T-cell (primary cell): ENCODE measurements around the gene KRTAP12-1. TPM values are rescaled to one million over a fixed set of nuclear protein-coding genes. Genes with fewer than 3 reads are reported as not detected.

Source experiments
- ATAC-seq, 4 experiments: fragments of 200-7000 bp in 3 of 4; fragments of 150-1000 bp in 1 of 4; cut with Tn5 transposase; replicated peaks in 1 of 4; 1 replicate in 3 of 4; 2 replicates in 1 of 4; pipeline ENCODE4 v1.10.0; 2021; ENCODE audit warnings: moderate library complexity in 3 of 4, mild to moderate bottlenecking in 2 of 4, moderate number of reproducible peaks in 1 of 4
- CTCF ChIA-PET, 2 donors: fragments of 300-600 bp; sonication (Branson Sonifier 250); formaldehyde crosslinking; loops; one replicate each; lab custom pipeline; 2022; ENCODE audit warnings: antibody characterized with exemption in 2 of 2; lab: Charles Lee
- POLR2A ChIA-PET, 2 donors: fragments of 300-600 bp; sonication (Branson Sonifier 250); formaldehyde crosslinking; loops; one replicate each; lab custom pipeline; 2022; ENCODE audit warnings: antibody characterized with exemption in 2 of 2; lab: Charles Lee
- DNase-seq, 35 experiments: peaks; one replicate each; pipeline versions ENCODE4 v3.0.0 to v3.0.0-alpha.2; 2013 to 2023
- H3K27ac ChIP-seq: one replicate; pipeline ENCODE4 v1.5.1; 2013; ENCODE audit warnings: low read length
- H3K27me3 ChIP-seq, 2 experiments: replicated peaks in 1 of 2; 1 replicate in 1 of 2; 2 replicates in 1 of 2; pipeline versions ENCODE4 v1.6.1 to v1.7.0; 2013; ENCODE audit warnings: low read length in 1 of 2, mixed read lengths in 1 of 2; ENCODE audit not compliant: control insufficient read depth in 2 of 2, insufficient read depth in 2 of 2; ENCODE audit errors: extremely low read depth in 1 of 2
- H3K36me3 ChIP-seq, 2 donors: 1 replicate in 1 of 2; 2 replicates in 1 of 2; pipeline versions ENCODE4 v1.6.1 to v1.7.0; 2013; ENCODE audit warnings: low read length in 1 of 2; ENCODE audit not compliant: control insufficient read depth in 2 of 2, insufficient read depth in 1 of 2; ENCODE audit errors: extremely low read depth in 1 of 2
- H3K4me1 ChIP-seq, 2 experiments: 1 replicate in 1 of 2; 2 replicates in 1 of 2; pipeline versions ENCODE4 v1.6.1 to v1.7.0; 2013; ENCODE audit warnings: low read length in 2 of 2, mixed read lengths in 1 of 2; ENCODE audit not compliant: insufficient read depth in 2 of 2, control insufficient read depth in 1 of 2; ENCODE audit errors: extremely low read depth in 1 of 2
- H3K4me3 ChIP-seq, 2 donors: 1 replicate in 1 of 2; 2 replicates in 1 of 2; pipeline versions ENCODE4 v1.5.1 to v1.7.0; 2013; ENCODE audit warnings: mild to moderate bottlenecking in 2 of 2, low read length in 1 of 2, moderate library complexity in 1 of 2; ENCODE audit not compliant: control insufficient read depth in 1 of 2; ENCODE audit errors: extremely low read depth in 1 of 2
- H3K9me3 ChIP-seq: 2 replicates; pipeline ENCODE4 v1.7.0; 2013
- H3K27ac Mint-ChIP-seq, 2 donors: one replicate each; pipeline ENCODE4 v1.8.0; 2020 to 2021; ENCODE audit warnings: mild to moderate bottlenecking in 2 of 2, mixed read lengths in 2 of 2
- H3K27me3 Mint-ChIP-seq, 2 donors: one replicate each; pipeline ENCODE4 v1.8.0; 2021 to 2022; ENCODE audit warnings: mixed read lengths in 2 of 2
- H3K36me3 Mint-ChIP-seq: one replicate; pipeline ENCODE4 v1.8.0; 2021; ENCODE audit warnings: mixed read lengths
- H3K4me1 Mint-ChIP-seq, 3 donors: one replicate each; pipeline ENCODE4 v1.8.0; 2020 to 2022; ENCODE audit warnings: mixed read lengths in 3 of 3, mild to moderate bottlenecking in 1 of 3
- H3K4me3 Mint-ChIP-seq, 3 donors: one replicate each; pipeline ENCODE4 v1.8.0; 2020 to 2022; ENCODE audit warnings: mild to moderate bottlenecking in 3 of 3, mixed read lengths in 3 of 3, moderate library complexity in 3 of 3
- H3K9me3 Mint-ChIP-seq, 3 donors: one replicate each; pipeline ENCODE4 v1.8.0; 2020 to 2022; ENCODE audit warnings: mixed read lengths in 3 of 3
- WGBS: methylation state at CpG from one replicate; pipeline ENCODE4 v1.1.5; 2013; ENCODE audit warnings: missing lambda C conversion rate; ENCODE audit not compliant: insufficient coverage; 5-methylcytosine and 5-hydroxymethylcytosine counted together
- total RNA-seq, 35 experiments: library from RNA in 6 of 35; stranded (reverse) in 6 of 35; fragments of 120-200 nt in 1 of 35; gene quantifications; one replicate each; pipeline versions ENCODE4 v1.2.1 to v1.2.4 and lab custom pipeline; 2013 to 2026

Gene KRTAP12-1
- total RNA-seq, 5 donors from 2014 or later (not counting 1 experiment from before 2014, with no cell fraction given), result not detected

DNA sequence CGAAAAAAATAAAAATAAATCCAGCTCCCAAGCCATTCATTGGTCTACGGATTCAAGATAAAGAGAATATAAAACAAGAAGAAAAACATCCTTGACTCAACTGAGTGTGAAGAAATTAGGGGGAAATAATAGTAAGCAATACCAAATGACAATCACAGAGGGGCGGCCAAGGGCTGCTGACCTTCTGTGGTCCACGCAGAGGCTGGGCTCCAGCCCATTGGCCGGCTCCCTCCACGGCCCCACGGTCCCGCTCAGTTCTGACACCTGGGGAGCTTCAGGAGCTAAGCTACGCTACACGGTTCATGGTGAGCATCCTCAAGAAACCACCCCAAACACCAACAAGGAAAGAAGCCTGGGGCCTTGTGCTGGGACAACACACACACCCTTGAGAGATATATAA, 14.6 kb upstream of the KRTAP12-1 start:
- Mint-ChIP-seq H3K9me3 (peaks cover 6 to 22% (median 14%) of the 10 kb centered on the region in 3 donors), H3K4me1 (peaks cover 10 to 21% (median 18%) of the 10 kb centered on the region in 3 donors), H3K27me3 (peaks cover 47 to 54% of the 10 kb centered on the region in 2 donors), H3K27ac (no peak overlapping the region), H3K36me3 (no peaks in the 10 kb centered on the region), H3K4me3 (no peak overlapping the region)
- 90% methylated on average over 2 of the region's 10 CpGs for WGBS
- ChIA-PET CTCF (interaction anchor here in 1 of 2 donors (0.7 kb wide), 1 partner anchor 11 kb away, joined by 3 read pairs; no protein-coding TSS in a partner anchor), POLR2A (no interaction called here)
- Histone ChIP-seq H3K4me1 (peaks cover 0 to 7% of the 10 kb centered on the region in 2 experiments), H3K36me3 (no peaks in the 10 kb centered on the region), H3K27me3 (peaks cover 4 to 55% of the 10 kb centered on the region in 2 experiments), H3K4me3 (no peak overlapping the region), H3K27ac (no peak overlapping the region), H3K9me3 (peaks cover 2% of the 10 kb centered on the region)
- ATAC-seq (no peak), DNase-seq (no peak)

DNA sequence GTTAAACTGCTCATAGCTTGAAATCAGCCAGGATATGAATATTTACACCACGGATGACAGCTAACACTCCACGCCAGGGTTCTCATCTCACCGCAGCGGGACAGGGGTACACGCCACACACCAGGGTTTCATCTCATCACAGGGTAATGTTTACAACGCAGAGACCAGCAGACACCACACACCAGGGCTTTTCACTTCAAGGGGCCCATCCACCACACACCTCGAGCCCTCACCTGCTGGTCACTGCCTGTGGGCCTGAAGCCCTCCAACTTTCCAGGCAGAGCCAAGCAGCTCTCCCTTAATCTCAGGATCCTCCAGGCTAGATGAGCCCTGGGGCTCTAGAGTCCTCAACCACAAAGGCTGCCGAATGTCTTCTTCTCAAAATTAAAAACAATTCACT, 13.7 kb upstream of the KRTAP12-1 start:
- Histone ChIP-seq H3K4me1 (peaks cover 0 to 7% of the 10 kb centered on the region in 2 experiments), H3K27ac (no peak overlapping the region), H3K9me3 (peaks cover 2% of the 10 kb centered on the region), H3K36me3 (no peaks in the 10 kb centered on the region), H3K4me3 (no peak overlapping the region), H3K27me3 (peaks cover 4 to 45% of the 10 kb centered on the region in 2 experiments)
- ChIA-PET POLR2A (no interaction called here), CTCF (no interaction called here)
- no peak overlapping the region for H3K27ac Mint-ChIP-seq
- DNase-seq (no peak), ATAC-seq (no peak)
- H3K4me3 Mint-ChIP-seq, result no peak overlapping the region
- peaks cover 18 to 27% (median 22%) of the 10 kb centered on the region in 3 donors for H3K4me1 Mint-ChIP-seq
- peaks cover 37 to 46% of the 10 kb centered on the region in 2 donors for H3K27me3 Mint-ChIP-seq
- 84% methylated on average over 7 of the region's 8 CpGs for WGBS
- H3K36me3 Mint-ChIP-seq, result no peaks in the 10 kb centered on the region
- H3K9me3 Mint-ChIP-seq, result peaks cover 6 to 22% (median 14%) of the 10 kb centered on the region in 3 donors

DNA sequence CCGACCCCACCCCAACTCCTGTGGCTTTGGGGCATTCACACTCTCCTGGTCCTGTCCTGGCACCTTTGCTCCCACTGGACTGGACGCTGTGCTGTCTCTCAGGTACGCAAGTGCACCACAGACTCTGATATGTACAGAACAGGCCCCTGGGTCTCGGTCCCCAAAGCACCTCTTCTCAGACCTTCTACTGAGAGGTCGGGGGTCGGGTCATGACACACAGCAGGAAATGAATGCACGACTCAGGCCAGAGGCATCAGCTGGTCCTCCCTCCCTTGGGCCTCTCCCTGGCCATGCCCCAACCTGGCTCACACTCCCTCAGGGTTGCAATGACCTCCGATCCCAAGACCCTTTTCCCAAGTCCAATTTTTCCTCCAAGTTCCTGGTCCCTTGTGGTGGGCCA, 13.2 kb upstream of the KRTAP12-1 start:
- Histone ChIP-seq H3K4me1 (peaks cover 0 to 7% of the 10 kb centered on the region in 2 experiments), H3K4me3 (no peak overlapping the region), H3K36me3 (no peaks in the 10 kb centered on the region), H3K9me3 (peaks cover 2% of the 10 kb centered on the region), H3K27ac (no peak overlapping the region), H3K27me3 (peaks cover 3 to 41% of the 10 kb centered on the region in 2 experiments)
- H3K27ac Mint-ChIP-seq, result no peak overlapping the region
- WGBS, result 75% methylated on average over 4 of the region's 8 CpGs
- H3K4me3 Mint-ChIP-seq, result no peak overlapping the region
- peaks cover 18 to 27% (median 22%) of the 10 kb centered on the region in 3 donors for H3K4me1 Mint-ChIP-seq
- ChIA-PET POLR2A (no interaction called here), CTCF (interaction anchor here in 1 of 2 donors (0.8 kb wide), 1 partner anchor 99 kb away, joined by 7 read pairs; no protein-coding TSS in a partner anchor)
- ATAC-seq (no peak), DNase-seq (no peak)
- peaks cover 6 to 22% (median 14%) of the 10 kb centered on the region in 3 donors for H3K9me3 Mint-ChIP-seq
- H3K36me3 Mint-ChIP-seq, result no peaks in the 10 kb centered on the region
- peaks cover 37 to 41% of the 10 kb centered on the region in 2 donors for H3K27me3 Mint-ChIP-seq

DNA sequence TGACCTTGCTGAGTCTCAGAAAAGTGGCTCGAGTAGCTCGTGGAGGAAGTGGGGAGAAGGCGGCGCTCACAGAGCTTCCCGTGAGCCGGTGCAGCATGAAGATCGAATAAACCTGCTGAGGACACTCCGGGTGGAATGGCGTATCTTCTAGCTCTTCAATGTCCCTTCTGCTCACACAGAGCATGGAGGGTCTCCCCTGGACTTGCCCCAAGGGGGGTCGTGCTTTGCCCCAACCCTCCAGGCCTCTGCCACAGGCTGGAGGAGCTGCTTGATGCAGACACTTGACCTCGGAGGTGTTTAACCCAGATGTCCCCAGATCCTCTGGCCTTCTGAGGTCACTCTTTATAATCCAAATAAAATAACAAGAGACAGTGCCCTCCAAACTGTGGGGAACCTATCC, 12.8 kb upstream of the KRTAP12-1 start:
- peaks cover 18 to 27% (median 22%) of the 10 kb centered on the region in 3 donors for H3K4me1 Mint-ChIP-seq
- Histone ChIP-seq H3K4me3 (no peak overlapping the region), H3K27me3 (peaks cover 0 to 37% of the 10 kb centered on the region in 2 experiments), H3K4me1 (peaks cover 0 to 7% of the 10 kb centered on the region in 2 experiments), H3K27ac (no peak overlapping the region), H3K36me3 (no peaks in the 10 kb centered on the region), H3K9me3 (peaks cover 2% of the 10 kb centered on the region)
- CTCF ChIA-PET, result interaction anchor here in 1 of 2 donors (0.8 kb wide), 1 partner anchor 100 kb away, joined by 7 read pairs; no protein-coding TSS in a partner anchor
- peak in 1 of 4 experiments; percentile 35 for ATAC-seq
- H3K27me3 Mint-ChIP-seq, result peaks cover 33 to 37% of the 10 kb centered on the region in 2 donors
- WGBS, result 58% methylated on average over 9 of the region's 11 CpGs
- H3K27ac Mint-ChIP-seq, result no peak overlapping the region
- no peak for DNase-seq
- H3K36me3 Mint-ChIP-seq, result no peaks in the 10 kb centered on the region
- POLR2A ChIA-PET, result no interaction called here
- peaks cover 6 to 22% (median 14%) of the 10 kb centered on the region in 3 donors for H3K9me3 Mint-ChIP-seq
- no peak overlapping the region for H3K4me3 Mint-ChIP-seq

DNA sequence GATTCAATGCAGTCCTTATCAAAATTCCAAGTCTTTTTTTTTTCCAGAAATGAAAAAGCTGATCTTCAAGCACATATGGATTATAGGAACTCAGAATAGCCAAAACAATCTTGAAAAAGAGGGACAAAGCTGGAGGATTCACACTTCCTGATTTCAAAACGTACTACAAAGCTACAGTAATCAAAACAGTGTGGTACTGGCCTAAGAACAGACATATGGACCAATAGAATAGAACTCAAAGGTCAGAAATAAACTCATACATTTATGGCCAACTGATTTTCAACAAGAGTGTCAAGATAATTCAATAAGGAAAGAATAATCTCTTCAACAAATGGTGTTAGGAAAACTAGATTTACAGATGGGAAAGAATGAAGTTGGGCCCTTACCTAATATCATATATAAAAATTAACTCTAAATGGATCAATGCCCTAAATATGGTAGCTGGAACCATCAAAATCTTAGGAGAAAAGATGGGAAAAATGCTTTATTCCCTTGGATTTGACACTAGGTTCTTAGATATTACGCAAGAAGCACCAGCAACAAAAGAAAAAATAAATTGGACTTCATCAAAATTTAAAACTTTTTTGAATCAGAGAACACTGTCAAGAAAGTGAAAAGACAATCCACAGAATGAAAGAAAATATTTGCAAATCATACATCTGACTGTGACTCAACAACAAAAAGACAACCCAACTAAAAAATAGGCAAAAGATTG, 11.0 kb upstream of the KRTAP12-1 start:
- Mint-ChIP-seq H3K36me3 (no peaks in the 10 kb centered on the region), H3K4me3 (no peak overlapping the region), H3K4me1 (peaks cover 18 to 24% (median 19%) of the 10 kb centered on the region in 3 donors), H3K27me3 (peaks cover 18 to 22% of the 10 kb centered on the region in 2 donors), H3K27ac (no peak overlapping the region), H3K9me3 (peaks cover 6 to 22% (median 14%) of the 10 kb centered on the region in 3 donors)
- H3K27me3 ChIP-seq, result peaks cover 0 to 23% of the 10 kb centered on the region in 2 experiments
- H3K4me1 ChIP-seq, result peaks cover 0 to 3% of the 10 kb centered on the region in 2 experiments
- no peak overlapping the region for H3K4me3 ChIP-seq
- WGBS, result no CpG with 5 or more reads among the region's 2 CpGs
- peaks cover 2% of the 10 kb centered on the region for H3K9me3 ChIP-seq
- DNase-seq (no peak), ATAC-seq (no peak)
- no peaks in the 10 kb centered on the region for H3K36me3 ChIP-seq
- CTCF ChIA-PET, result no interaction called here
- POLR2A ChIA-PET, result no interaction called here
- no peak overlapping the region for H3K27ac ChIP-seq

DNA sequence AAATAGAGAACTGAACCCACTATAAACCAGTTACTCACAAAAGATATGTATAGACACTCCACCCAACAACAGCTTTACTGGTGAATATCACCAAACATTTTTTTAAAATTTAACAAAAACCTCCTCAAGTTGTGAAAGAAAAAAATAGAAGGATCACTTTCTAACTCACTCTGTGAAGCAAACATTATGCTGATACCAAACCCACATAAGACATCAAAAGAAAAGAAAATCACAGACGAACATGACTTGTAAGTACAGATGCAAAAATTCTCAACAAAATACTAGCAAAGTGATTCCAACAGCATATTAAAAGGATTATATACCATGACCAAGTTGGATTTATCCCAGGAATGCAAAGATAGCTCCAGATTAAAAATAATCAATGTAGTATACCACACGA, 9.7 kb upstream of the KRTAP12-1 start:
- peak overlapping the region in 1 of 2 donors; percentile 16 for H3K27ac Mint-ChIP-seq
- no peak overlapping the region for H3K4me3 Mint-ChIP-seq

More for the DNA sequence above, 9.7 kb upstream of the KRTAP12-1 start:
- Histone ChIP-seq H3K27ac (no peak overlapping the region), H3K9me3 (peaks cover 2% of the 10 kb centered on the region), H3K36me3 (no peaks in the 10 kb centered on the region), H3K27me3 (peaks cover 0 to 22% of the 10 kb centered on the region in 2 experiments), H3K4me1 (peaks cover 0 to 3% of the 10 kb centered on the region in 2 experiments), H3K4me3 (no peak overlapping the region)
- H3K4me1 Mint-ChIP-seq, result peaks cover 18 to 23% (median 18%) of the 10 kb centered on the region in 3 donors
- ChIA-PET CTCF (interaction anchor here in 1 of 2 donors (1.0 kb wide), 1 partner anchor 34 kb away, joined by 4 read pairs; the partner anchor contains the start of gene KRTAP12-3), POLR2A (interaction anchor here in 1 of 2 donors (0.6 kb wide), 1 partner anchor 93 kb away, joined by 12 read pairs; no protein-coding TSS in a partner anchor)
- WGBS, result no CpG with 5 or more reads among the region's 2 CpGs
- no peaks in the 10 kb centered on the region for H3K36me3 Mint-ChIP-seq
- peaks cover 6 to 19% of the 10 kb centered on the region in 2 donors for H3K27me3 Mint-ChIP-seq
- DNase-seq (no peak), ATAC-seq (peak in 1 of 4 experiments; percentile 51)
- peaks cover 6 to 22% (median 14%) of the 10 kb centered on the region in 3 donors for H3K9me3 Mint-ChIP-seq
